HUDEP-2 (cell line): Measurements from ENCODE around the gene RPL36A.

Source experiments
- DNase-seq, 76 experiments: peaks; one replicate each; lab custom pipeline; 2025; ENCODE audit not compliant: unreplicated experiment in 76 of 76; lab: John Stamatoyannopoulos, UW

The RPL36A gene

GRCh38 chrX:101390664-101391525 is at the start of gene RPL36A:
Gene RPL36A, plus strand, starts transcription at chrX:101391011. Its CDS starts 33 bp downstream, at chrX:101391044.
- DNase-seq = peak; percentile 2 to 93 (median 77)

- no peak for DNase-seq
Observed at GRCh38 chrX:101347859-101348451, 42.9 kb upstream of the RPL36A start.

GRCh38 chrX:101348452-101349192 is 42.2 kb upstream of the RPL36A start, which contains the start of gene TIMM8A:
Gene TIMM8A, minus strand, starts transcription at chrX:101348742. Its CDS starts 78 bp downstream, at chrX:101348664.
- peak in 74 of 76 experiments; percentile 1 to 76 (median 53) for DNase-seq

- DNase-seq = peak in 8 of 76 experiments; percentile 0 to 39 (median 9)
Observed at GRCh38 chrX:101349193-101349562, 41.6 kb upstream of the RPL36A start.

- DNase-seq = peak in 5 of 76 experiments; percentile 3 to 13 (median 8)
Observed at GRCh38 chrX:101357166-101357795, 33.5 kb upstream of the RPL36A start.

GRCh38 chrX:101359966-101360365 is 30.8 kb upstream of the RPL36A start:
- peak in 15 of 76 experiments; percentile 8 to 63 (median 40) for DNase-seq

GRCh38 chrX:101360390-101360789 is 30.4 kb upstream of the RPL36A start:
- peak in 72 of 76 experiments; percentile 1 to 80 (median 40) for DNase-seq

- DNase-seq = no peak
Observed at GRCh38 chrX:101362116-101362515, 28.7 kb upstream of the RPL36A start.

GRCh38 chrX:101362757-101363156 is 28.1 kb upstream of the RPL36A start:
- peak in 26 of 76 experiments; percentile 0 to 23 (median 2) for DNase-seq

GRCh38 chrX:101365301-101365795 is 25.5 kb upstream of the RPL36A start:
- no peak for DNase-seq

GRCh38 chrX:101368800-101369199 is 22.0 kb upstream of the RPL36A start:
- DNase-seq = no peak

GRCh38 chrX:101369687-101370086 is 21.1 kb upstream of the RPL36A start:
- DNase-seq = no peak

GRCh38 chrX:101370888-101371504 is 19.8 kb upstream of the RPL36A start:
- DNase-seq = no peak

- no peak for DNase-seq
Observed at GRCh38 chrX:101377547-101377946, 13.3 kb upstream of the RPL36A start.

- DNase-seq = peak in 1 of 76 experiments; percentile 13
Observed at GRCh38 chrX:101383679-101384205, 7.1 kb upstream of the RPL36A start.

GRCh38 chrX:101385026-101385684 is 5.7 kb upstream of the RPL36A start:
- DNase-seq = peak in 8 of 76 experiments; percentile 0 to 11 (median 2)

GRCh38 chrX:101385795-101386541 is 4.8 kb upstream of the RPL36A start, which contains the start of gene BTK:
Gene BTK, minus strand, starts transcription at chrX:101386191. Its CDS starts 10,907 bp downstream, at chrX:101375284.
- DNase-seq = peak in 73 of 76 experiments; percentile 1 to 77 (median 47)

- peak in 1 of 76 experiments; percentile 23 for DNase-seq
Observed at GRCh38 chrX:101386542-101386885, 4.3 kb upstream of the RPL36A start.
